Dermis lymphatic vessel endothelial cell (primary cell): ENCODE measurements around the gene ZFAND3. TPM values are rescaled to one million over a fixed set of nuclear protein-coding genes. Genes with fewer than 3 reads are reported as not detected.

Experiments
- total RNA-seq: library from RNA; depleted of rRNA; stranded (reverse); fragments of >200 nt; gene quantifications from 2 replicates; pipeline ENCODE4 v1.2.1, GENCODE V29; 2014

Gene ZFAND3
- 16.1 and 19.7 TPM in 2 replicates for total RNA-seq

GRCh38 chr6:37819177-37819801 lies at the start of gene ZFAND3:
Gene ZFAND3 (plus strand): TSS chr6:37819727. CDS start chr6:37819946, 219 bp downstream.

Other genes with a start within 250 kb of the ZFAND3 start
- 0.34 and 1.1 TPM in 2 replicates for gene MDGA1, start 121.8 kb upstream of the ZFAND3 start, total RNA-seq